Renal cortex interstitium (tissue), 11 donors: ENCODE measurements around the gene LRP8. TPM values are rescaled to one million over a fixed set of nuclear protein-coding genes. Genes with fewer than 3 reads are reported as not detected.

Experiments used
- DNase-seq, 11 donors: peaks; one replicate each; pipeline ENCODE4 v3.0.0-alpha.2; 2013; ENCODE audit warnings: low read depth in 9 of 11, low spot score in 4 of 11; ENCODE audit errors: extremely low read depth in 1 of 11
- polyA plus RNA-seq, 3 donors: library from polyadenylated mRNA; unstranded; fragments of 120-200 nt; gene quantifications; one replicate each; pipeline ENCODE4 v1.2.1, GENCODE V29; 2013; ENCODE audit not compliant: insufficient read length in 3 of 3

The LRP8 gene
- polyA plus RNA-seq, 3 donors, result 5.7 to 6.9 (median 6.6) TPM

- DNase-seq, result peak in 1 of 11 donors; percentile 47
Measured at GRCh38 chr1:53278298-53278725, 49.6 kb downstream of the LRP8 start.

- DNase-seq, result no peak
Measured at GRCh38 chr1:53277326-53277725, 50.5 kb downstream of the LRP8 start.

GRCh38 chr1:53276902-53277281 is 51.0 kb downstream of the LRP8 start:
- DNase-seq, result no peak

GRCh38 chr1:53276153-53276901 is 51.5 kb downstream of the LRP8 start:
- DNase-seq, result no peak

- no peak for DNase-seq
Measured at GRCh38 chr1:53275566-53275965, 52.3 kb downstream of the LRP8 start.

- DNase-seq, result no peak
Measured at GRCh38 chr1:53274541-53275185, 53.2 kb downstream of the LRP8 start.

GRCh38 chr1:53274026-53274425 is 53.8 kb downstream of the LRP8 start:
- DNase-seq, result no peak

GRCh38 chr1:53273526-53273925 is 54.3 kb downstream of the LRP8 start:
- no peak for DNase-seq

GRCh38 chr1:53272349-53272748 is 55.5 kb downstream of the LRP8 start:
- no peak for DNase-seq

GRCh38 chr1:53271446-53272090 is 56.3 kb downstream of the LRP8 start:
- no peak for DNase-seq

GRCh38 chr1:53270873-53271272 is 57.0 kb downstream of the LRP8 start:
- DNase-seq, result no peak

GRCh38 chr1:53270107-53270506 is 57.8 kb downstream of the LRP8 start:
- no peak for DNase-seq

- no peak for DNase-seq
Measured at GRCh38 chr1:53267761-53268160, 60.1 kb downstream of the LRP8 start.

- DNase-seq, result no peak
Measured at GRCh38 chr1:53266038-53266437, 61.8 kb downstream of the LRP8 start.

GRCh38 chr1:53265581-53265980 is 62.3 kb downstream of the LRP8 start:
- no peak for DNase-seq

- no peak for DNase-seq
Measured at GRCh38 chr1:53264048-53264447, 63.8 kb downstream of the LRP8 start.

GRCh38 chr1:53262000-53262399 is 65.9 kb downstream of the LRP8 start:
- no peak for DNase-seq

GRCh38 chr1:53260631-53261247 is 67.1 kb downstream of the LRP8 start:
- no peak for DNase-seq

- DNase-seq, result no peak
Measured at GRCh38 chr1:53259932-53260331, 67.9 kb downstream of the LRP8 start.

- no peak for DNase-seq
Measured at GRCh38 chr1:53258216-53258615, 69.7 kb downstream of the LRP8 start.
